ENCODE measurements around the gene SLC1A4.
"Not testable (repeated sequence)": the region's sequence is repeated elsewhere in the genome, so short reads cannot be mapped to it uniquely, and the experiment has no call there.

SLC1A4 gene

DNA sequence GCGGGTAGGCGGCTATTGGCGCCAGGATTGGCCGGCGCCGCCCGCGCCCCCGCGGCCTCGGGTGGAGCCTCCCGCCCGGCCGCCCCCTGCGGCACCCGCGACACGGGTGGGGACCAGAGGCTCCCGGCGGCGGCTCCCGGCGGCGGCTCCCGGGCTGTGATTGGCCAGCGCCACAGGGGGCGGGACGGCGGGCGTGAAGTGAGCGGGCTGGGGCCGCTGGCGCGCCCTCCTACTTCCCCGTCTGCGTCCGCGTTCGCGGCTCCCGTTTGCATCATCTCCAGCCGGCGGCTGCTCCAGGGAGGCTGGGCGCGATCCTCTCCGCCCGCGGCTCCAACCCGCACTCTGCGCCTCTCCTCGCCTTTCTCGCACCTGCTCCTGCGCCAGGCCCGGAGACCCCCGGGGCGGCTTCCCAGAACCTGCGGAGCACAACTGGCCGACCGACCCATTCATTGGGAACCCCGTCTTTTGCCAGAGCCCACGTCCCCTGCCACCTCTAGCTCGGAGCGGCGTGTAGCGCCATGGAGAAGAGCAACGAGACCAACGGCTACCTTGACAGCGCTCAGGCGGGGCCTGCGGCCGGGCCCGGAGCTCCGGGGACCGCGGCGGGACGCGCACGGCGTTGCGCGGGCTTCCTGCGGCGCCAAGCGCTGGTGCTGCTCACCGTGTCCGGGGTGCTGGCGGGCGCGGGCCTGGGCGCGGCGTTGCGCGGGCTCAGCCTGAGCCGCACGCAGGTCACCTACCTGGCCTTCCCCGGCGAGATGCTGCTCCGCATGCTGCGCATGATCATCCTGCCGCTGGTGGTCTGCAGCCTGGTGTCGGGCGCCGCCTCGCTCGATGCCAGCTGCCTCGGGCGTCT lies at the start of gene SLC1A4:
Gene SLC1A4 (plus strand): TSS at position 274 of the 856 bp plus-strand sequence. CDS start 245 bp downstream, at position 519.
- peak; percentile 94 for DNase-seq

DNA sequence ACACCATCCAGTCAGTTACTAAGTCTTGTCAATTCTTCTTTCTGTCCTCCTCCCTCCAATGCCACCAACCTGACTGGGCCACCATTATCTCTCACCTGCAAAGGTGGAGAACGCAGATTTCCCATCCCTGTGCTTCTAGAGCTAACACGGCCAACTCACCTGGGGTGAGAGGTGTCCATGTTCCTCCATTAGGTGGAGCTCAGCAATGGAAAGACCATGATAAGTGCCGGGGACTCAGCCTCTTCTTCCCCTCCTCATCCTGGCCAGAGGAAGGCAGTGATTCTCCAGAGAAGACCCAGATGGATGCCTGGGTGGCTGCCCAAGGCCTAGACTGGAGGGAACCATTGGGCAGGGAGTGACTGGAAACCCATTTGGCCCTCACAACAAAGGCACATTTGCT lies 48.1 kb upstream of the SLC1A4 start:
- no peak for DNase-seq

DNA sequence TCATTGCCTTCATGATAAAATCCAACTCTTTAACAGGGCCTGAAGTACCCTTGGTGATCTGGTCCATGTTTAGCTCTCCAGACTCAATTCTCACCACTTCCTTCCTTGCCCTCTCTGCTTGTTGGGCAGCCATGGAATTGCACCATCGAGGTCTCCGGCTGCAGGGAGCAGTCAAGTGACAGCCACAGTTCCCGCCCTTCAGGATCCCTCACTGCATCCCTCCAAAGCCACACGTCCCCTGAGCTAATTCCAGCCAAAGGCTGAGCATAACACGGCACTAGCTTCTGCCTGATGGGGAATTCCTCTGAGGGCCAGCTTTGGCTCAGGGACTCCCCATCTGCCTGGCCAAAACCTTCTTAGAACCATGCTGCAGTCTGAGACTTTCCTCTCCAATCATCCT lies 47.4 kb upstream of the SLC1A4 start:
- DNase-seq = no peak

DNA sequence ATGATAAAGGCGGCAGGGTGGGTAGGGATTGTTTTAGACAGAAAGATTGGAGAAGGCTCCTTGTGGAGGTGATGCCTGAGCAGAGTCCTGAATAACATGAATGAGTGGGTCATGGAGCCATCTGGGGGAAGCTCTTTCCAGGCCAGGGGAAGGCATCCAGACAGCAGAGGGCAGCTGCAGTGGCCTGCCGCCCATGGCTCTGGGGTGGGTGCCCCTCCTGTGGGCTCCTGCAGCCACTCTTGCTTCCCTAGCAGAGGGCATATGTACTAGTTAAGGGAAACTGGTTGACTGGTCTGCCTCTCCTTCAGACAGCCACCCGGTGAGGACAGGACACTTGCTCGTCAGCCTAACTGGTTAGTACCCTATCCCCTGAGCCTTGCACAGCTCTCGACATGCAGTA lies 46.5 kb upstream of the SLC1A4 start:
- DNase-seq = no peak

DNA sequence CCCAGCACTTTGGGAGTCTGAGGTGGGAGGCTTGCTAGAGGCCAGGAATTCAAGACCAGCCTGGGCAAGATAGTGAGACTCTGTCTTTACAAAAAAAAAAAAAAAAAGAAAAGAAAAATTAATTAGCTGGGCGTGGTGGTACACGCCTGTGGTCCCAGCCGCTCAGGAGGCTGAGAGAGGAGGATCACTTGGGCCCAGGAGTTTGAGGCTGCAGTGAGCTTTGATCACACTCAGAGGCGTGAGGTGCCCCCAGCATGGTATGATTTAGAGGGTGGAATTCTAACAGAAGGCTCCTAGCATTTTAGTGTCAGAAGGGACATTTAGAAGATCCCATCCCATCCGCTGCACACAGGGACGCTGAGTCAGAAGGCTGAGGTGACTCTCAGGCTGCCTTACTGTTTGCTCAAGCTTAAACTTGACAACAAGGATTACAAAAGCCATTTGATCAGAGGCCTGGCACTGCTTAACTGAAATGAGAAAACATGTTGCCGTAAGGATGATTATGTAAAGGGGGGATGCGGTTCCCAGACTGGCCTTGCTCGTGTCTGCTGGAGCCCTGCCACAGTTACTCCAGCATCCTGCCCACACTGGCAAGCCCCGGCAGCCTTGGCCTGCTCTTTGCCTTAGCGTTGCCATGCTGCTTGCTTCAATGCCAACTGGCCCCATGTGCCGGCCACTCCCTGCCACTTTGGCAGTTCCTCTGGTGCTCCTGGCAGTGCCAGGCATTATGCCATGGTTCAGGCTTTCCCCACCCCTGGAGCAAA lies 45.6 kb upstream of the SLC1A4 start:
- DNase-seq = no peak

DNA sequence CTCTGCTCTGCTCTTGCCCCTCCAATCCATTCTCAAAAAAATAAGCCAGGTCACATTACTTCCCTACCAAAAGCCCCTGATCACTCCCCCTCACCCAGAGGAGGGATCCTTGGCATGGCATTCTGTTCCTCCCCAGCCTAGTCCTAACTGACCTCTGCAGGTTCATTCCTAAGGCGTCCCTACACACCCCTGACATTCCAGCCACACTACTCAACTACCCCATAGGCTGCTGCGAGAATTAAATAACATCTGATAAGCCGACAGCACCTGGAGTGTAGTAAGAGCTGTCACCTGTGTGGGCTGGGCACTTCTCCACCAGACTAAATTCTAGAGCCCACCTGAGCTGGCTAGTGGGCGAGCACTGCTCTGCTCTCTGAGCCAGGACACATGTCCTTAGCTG lies 44.7 kb upstream of the SLC1A4 start:
- DNase-seq = no peak

DNA sequence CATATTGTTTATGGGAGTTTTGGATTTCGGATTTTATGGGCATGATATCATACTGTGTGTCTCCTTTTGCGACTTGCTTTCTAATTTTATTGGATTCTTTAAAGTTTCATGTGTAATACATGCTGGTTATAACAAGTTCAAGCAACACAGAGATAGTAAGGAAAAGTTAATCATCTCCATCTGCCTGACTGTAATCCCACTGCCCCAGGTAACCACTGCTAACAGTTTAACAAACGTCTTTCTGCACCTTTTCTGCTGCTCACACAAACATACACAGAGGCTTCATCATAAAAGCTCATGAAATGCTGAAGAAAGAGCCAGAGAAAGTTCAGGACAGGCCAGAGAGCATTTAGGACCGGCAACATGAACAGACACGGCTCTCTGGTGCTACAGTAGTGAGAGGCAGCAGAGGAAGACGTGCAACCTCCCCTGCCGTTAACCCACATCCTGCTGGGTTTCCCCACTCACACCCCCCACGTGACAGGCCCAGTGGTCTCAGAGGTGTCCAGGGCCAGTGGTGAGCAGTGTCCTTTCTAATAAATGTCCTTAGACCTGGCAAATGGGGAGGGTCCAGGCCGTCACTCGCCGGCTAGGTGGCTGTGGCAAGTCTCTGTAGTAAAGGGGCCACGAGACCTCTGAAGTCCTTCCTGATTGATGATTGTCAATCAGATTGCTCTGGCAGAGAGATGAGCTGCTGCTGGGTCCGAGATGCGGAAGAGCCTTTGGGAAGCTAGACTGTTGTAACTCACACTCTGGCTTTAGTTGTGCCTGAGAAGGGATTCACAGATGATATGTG lies 43.0 kb upstream of the SLC1A4 start:
- peak; percentile 85 for DNase-seq

DNA sequence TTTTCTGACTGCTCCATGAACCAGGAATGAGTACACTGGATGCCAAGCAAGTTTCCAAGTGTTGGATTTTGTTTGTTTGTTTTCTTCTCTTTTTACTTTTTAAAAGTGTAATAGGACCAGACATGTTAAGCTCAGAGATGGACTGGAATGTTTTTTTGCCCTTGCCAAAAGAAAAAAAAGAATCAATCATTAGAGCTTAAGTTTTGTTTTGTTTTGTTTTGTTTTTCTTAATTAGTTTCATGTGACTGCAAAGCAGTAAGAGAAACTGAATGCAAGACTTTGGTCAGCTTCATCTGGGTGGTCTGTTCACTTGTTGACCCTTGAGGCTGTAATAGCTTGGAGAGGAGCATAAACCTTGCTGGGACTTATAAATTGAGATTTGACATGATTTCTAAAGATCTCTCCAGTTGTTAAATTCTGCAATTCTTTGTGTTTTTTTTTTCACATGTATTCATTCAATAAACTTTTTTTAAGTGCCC lies 42.4 kb upstream of the SLC1A4 start:
- no peak for DNase-seq

DNA sequence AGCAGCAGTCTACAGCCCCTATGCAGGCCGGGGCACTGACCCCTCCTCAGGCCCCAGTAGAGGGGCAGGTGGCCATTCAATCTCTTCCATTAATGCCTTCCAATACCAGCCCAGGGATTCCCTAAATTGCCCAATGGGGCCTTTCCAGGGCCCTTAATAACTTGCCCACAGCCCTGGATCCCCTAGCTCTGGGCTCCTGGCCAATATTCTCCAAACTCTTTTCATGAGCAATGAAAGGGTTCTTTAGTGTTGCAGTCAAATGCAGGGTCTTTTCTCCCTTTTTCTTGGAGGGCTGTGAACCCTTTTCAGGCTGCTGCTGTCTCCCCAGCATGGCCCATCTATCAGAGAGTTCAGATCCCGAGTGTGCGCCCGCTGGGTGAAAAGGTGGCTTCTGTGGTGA lies 41.3 kb upstream of the SLC1A4 start:
- DNase-seq = no peak

DNA sequence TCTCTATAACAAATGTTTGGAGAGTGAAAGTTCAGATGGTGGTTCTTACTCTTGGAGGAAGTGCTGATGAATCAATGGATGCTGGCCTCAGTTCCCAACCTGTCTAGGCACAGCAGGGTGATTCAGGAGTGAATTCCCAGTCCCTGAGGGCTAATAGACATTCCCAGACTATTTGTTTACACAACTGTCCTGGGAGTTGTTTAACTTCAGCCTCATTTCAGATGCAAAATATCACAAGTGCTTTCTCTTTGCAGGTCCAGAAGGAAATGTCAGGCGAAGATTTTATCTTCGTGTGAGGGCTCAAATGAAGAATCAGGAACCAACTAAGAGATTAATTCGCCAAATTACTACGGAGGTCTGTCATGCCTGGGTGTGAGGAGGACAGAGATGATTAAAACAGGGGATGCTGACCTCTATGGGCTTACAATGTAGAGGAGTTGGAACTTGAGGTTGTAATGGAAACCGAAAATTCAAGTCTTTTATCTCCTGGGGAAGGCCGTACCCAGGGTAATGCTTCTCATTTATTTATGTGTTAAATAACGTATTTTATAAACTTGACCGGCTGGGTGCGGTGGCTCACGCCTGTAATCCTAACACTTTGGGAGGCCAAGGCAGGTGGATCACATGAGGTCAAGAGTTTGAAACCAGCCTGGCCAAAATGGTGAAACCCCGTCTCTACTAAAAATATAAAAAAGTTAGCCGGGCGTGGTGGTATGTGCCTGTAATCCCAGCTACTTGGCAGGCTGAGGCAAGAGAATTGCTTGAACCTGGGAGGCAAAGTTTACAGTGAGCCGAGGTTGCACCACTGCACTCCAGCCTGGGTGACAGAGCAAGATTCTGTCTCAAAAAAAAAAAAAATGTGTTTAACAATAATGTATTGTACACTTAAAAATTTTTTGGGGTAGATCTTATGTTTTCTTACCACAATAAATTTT lies 38.7 kb upstream of the SLC1A4 start:
- no peak for DNase-seq

DNA sequence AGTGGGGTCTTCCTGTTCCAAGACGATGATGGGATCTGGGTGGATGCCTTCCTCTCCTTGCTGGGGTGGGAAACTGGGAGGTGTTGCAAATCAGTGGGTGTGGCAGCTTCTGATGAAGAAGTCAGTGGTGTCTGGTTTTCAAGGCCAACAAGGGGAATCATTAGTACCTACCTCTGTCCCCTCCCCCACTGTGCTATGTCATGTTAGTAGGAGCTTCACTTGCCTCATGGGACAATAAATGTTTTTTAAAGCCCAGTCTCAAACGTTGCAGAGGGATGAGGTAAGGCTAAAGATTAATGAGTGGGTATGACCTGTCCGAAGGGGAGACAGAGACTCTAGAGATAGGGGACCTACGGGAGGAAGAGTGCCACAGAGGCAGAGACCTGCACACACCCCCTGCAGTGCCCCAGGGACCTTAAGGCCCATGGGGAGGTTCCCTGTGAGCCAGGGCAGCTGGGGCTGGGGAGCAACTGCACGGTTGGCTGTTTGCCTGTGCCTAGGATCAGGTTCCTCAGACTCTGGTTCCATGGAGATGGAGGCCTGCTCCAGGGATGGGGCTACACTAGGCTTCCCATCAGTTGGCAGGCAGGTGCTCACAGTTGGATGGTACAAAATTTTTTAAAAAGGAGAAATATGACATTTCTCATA lies 37.8 kb upstream of the SLC1A4 start:
- no peak for DNase-seq

DNA sequence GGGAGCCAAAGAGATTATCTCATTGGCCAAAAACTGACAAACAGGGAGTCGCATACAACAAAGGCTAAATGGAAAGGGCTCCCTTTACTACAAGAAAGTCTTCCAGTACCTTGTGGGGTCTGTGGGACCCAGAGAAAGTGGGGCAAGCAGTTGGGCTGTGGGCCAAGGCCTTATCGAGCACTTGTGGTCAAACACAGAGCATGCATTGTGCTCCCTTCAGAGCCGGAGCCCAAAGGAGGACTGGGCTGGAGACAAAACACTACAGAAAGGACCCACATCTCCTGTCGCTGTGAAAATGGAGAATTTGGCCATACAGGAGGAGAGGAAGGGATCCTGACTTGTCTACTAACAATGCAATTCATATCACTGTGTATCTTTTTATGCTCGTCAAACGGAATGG lies 37.1 kb upstream of the SLC1A4 start:
- no peak for DNase-seq

DNA sequence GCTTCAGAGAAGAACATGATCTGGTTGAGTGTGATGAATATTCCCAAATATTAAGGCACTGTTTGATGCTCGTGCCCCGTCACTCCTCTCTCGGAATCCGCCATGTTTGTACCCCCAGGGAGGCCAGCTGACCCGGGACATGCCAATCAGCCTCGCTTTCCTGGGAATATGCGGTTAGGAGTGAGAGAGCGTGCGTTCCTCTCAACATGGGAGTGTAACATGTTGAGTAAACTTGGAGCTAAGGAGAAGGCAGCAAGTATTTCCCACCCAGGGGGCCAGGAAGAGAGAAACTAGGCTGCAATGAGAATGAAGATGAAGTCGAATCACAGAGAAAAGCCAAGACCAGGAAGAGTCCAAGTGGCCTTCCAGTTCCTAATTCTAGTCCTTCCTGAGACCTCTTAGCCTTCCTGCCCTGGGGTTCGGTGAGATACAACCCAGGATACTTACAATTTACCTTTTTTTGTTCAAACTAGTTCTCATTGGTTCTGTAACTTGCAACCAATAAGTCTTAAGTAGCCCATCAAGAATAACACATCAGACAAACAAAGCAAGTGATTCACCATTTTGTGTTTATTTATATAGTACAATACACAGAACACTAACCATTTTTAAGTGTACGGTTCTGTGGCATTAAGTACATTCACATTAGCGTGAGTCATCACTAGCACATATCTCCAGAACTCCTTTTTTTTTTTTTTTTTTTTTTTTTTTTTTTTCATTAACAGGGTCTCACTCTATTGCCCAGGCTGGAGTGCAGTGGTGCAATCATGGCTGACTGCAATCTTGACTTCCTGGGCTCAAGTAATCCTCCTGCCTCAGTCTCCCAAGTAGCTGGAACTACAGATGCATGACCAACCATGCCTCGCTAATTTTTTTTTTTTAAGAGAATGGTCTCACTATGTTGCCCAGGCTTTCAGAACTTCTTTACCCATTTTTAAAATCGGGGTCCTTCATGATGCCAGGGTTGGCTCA lies 36.4 kb upstream of the SLC1A4 start:
- no peak for DNase-seq

DNA sequence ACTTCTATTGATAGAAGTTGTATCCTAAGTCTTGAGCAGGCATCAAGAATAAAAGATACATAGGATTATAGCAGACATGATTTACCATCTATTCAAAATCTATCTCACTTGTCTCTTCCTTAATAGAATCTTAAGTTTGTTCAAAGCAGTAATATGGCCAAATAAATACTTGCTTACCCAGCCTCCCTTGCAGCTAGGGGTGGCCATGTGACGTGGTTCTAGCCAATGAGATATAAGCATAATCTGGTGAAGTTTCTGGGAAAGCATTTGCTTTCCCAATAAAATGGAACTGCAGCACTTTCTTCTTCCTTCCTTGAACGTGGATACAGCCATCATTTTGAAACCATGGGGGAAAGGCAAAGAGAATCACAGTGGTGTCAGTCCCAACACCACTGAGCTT lies 33.7 kb upstream of the SLC1A4 start:
- DNase-seq = no peak

DNA sequence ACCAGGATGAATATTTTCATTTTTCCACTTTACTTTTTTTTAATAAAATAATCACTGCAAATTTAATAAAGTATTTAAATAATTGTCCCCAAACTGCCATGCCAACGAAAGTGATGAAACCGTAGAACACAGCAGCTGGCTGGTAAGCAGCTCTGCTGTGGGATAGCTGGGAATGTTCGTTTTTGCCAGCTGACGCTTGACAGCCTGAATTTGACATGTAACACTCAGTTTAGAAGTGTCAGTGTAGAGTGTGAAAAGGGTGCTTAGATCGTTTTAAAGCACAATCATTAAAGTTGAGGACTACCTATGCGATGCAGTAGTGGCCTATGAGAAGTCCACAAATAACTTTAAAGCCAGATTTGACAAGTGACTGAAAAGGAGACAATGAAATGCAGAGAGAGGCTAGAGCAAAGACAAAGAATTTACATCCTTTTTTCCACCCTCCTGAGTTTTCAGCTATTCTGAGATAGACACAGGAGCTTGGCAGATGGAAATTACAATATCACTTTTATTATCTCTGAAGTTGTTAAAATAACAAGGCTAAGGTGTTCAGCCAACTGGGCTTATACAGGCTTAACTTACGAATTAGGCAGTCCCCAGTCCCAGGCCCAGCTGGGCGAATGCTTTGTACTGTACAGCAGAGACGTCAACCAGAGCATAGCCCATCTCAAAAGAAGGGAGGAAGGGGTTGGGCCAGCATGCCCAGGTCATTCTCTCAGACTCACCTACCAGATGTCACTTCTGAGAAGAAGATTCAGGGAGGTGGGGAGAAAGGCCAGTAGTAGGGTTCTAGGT lies 31.9 kb upstream of the SLC1A4 start:
- no peak for DNase-seq

DNA sequence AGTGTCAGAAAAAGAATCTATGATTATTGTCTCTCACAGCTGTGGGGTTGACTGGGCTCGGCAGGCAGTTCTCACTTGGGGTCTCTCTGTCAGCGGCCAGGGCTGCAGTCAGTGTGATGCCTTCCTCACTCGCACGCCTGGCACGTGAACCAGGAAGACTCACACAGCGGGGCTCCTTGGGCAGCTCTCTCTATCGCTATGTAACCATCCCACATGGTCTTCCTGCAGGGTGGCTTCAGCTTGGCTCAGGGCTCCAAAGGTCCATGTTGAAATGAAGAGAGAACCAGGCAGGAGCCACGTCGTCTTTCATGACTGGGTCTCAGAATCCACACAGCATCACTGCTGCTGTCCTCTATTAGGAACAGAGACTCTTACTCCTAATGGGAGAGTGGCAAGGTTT lies 30.6 kb upstream of the SLC1A4 start:
- no peak for DNase-seq

DNA sequence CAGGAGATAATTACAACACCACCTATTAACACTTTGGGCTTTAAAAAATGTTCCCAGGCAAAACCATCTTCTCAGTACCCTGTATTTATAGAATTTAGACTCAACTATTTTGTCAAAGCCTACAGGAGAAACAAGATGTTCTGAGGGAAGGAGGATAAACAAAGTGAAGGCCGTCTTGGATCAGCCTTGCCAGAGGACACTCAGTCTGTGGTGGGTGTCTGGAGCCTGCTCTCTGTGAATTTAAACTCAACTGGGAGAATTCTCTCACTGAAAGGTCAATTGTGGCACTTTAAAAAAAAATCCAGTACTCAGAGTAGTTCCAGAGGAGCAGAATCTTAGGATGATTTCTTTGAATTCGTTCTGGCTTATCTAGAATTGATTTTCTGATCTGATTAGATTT lies 28.4 kb upstream of the SLC1A4 start:
- DNase-seq = no peak

DNA sequence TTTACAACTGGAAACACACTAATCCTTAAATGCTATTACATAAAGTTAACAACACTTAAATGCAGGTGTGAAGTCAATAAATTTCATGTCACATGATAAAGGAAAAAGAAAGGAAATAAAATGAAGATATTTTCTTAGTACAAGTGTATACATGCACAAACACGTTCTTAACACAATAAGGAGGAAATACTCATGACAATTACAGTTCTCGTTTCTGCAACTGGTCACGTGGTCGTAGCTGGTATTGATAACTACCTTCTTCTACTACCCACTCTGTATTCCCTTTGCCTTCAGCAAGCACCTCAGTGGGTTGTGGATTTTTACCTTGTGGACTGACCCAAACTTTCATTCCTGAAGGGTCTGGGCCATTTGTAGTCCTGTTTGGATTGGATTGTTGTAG lies 26.1 kb upstream of the SLC1A4 start:
- DNase-seq = not testable (repeated sequence)

DNA sequence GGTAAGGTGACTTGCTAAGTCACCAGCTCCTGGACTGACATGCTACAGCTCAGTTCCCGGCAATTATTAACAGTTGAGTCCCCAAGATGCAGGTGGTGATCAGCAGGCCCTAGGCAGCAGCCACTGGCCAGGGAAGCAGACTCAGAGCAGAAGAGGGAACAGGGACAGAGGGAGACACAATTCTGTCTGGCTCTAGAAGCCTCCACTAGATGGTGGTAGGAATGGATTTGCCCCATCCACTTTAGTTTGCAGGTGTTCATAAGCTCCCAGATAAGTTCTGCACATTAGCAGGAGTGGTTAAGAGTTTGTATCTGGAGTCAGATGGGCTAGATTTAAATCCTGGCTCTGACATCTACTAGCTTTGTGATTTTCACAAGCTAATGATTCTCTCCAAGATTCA lies 25.5 kb upstream of the SLC1A4 start:
- no peak for DNase-seq

DNA sequence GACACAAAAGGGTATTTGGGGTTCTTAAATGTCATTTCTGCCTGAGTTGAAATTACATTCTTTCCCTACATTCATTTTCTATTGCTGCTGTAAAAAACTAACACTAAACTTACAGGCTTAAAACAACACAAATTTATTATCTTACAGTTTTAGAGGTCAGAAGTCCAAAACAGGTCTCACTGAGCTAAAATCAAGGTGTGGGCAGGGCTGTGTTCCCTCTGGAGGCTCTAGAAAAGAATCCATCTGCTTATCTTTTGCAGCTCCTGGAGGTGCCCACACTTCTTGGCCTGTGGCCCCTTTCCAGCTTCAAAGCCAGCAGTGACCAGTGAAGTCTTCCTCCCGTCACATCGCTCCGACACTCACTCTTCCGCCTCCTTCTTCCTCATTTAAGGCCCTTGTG lies 23.2 kb upstream of the SLC1A4 start:
- no peak for DNase-seq
